ENCODE measurements around the gene PALD1.

Gene PALD1

DNA sequence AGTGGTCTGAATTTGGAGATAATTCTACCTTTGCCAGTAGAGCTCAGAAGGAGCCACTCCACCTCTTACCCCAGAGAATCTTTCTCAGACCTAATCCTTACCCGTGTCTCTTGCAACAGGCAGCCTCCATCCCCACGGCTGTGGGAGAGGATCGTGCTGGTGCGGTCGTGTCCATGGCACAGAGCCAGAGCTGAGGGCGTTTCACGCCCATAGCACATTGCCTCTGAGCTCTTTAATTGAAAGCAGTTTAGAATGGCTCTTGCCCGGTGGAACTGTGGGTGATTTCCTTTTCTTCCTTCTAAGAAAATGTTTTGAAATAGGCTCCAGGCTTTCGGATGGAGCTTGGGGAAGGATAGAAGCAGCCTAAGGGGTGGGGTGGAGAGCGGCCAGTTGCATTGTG is 82.5 kb downstream of the PALD1 start:
- TF ChIP-seq, protein P1, sequence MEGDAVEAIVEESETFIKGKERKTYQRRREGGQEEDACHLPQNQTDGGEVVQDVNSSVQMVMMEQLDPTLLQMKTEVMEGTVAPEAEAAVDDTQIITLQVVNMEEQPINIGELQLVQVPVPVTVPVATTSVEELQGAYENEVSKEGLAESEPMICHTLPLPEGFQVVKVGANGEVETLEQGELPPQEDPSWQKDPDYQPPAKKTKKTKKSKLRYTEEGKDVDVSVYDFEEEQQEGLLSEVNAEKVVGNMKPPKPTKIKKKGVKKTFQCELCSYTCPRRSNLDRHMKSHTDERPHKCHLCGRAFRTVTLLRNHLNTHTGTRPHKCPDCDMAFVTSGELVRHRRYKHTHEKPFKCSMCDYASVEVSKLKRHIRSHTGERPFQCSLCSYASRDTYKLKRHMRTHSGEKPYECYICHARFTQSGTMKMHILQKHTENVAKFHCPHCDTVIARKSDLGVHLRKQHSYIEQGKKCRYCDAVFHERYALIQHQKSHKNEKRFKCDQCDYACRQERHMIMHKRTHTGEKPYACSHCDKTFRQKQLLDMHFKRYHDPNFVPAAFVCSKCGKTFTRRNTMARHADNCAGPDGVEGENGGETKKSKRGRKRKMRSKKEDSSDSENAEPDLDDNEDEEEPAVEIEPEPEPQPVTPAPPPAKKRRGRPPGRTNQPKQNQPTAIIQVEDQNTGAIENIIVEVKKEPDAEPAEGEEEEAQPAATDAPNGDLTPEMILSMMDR (conservative IDR thresholded peaks at IDR 0.05; ENCODE audit: low read depth, low read length), result no peak
- no peak overlapping the region for H3K4me3 ChIP-seq (ENCODE audit: low read length)
- no peak for DNase-seq (ENCODE audit: low read depth)

- TF ChIP-seq, protein P1 (conservative IDR thresholded peaks at IDR 0.05; ENCODE audit: low read depth, low read length), result no peak
- no peak for DNase-seq (ENCODE audit: low read depth)
- no peak overlapping the region for H3K4me3 ChIP-seq (ENCODE audit: low read length)
Measured at GRCh38 chr10:70561558-70561957, 83.0 kb downstream of the PALD1 start.

- DNase-seq (ENCODE audit: low read depth), result no peak
- TF ChIP-seq, protein P1 (conservative IDR thresholded peaks at IDR 0.05; ENCODE audit: low read depth, low read length), result no peak
- no peak overlapping the region for H3K4me3 ChIP-seq (ENCODE audit: low read length)
Measured at GRCh38 chr10:70562036-70562755, 83.6 kb downstream of the PALD1 start.

- H3K4me3 ChIP-seq (ENCODE audit: low read length), result no peak overlapping the region
- DNase-seq (ENCODE audit: low read depth), result no peak
- TF ChIP-seq, protein P1 (conservative IDR thresholded peaks at IDR 0.05; ENCODE audit: low read depth, low read length), result no peak
Measured at GRCh38 chr10:70563230-70563629, 84.7 kb downstream of the PALD1 start.

DNA sequence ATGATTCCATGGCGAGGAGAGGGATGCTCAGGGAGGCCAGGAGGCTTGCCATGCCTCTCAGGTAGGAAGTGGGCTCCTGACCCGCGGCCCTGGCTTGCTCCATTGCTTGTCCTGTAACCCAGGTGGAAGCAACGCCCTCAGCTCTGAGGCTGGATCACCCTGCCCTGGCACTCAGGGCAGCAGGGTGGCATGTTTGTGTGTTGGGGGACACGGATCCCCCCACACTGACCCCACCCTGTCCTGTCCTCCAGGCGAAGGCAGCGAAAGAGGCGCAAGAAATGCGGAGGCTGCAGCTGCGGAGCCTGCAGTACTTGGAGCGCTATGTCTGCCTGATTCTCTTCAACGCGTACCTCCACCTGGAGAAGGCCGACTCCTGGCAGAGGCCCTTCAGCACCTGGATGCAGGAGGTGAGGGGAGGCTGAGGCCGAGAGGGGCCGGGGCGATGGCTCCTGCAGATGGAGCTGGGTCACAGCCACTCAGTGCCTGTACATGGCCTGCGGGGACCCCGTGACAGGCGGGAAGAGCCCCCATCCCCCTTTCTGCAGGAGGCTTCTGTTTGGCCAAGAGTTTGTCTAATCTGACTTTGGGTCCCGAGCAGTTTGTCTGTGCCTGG is 85.7 kb downstream of the PALD1 start:
- no peak overlapping the region for H3K4me3 ChIP-seq (ENCODE audit: low read length)
- TF ChIP-seq, protein P1 (conservative IDR thresholded peaks at IDR 0.05; ENCODE audit: low read depth, low read length), result no peak
- DNase-seq (ENCODE audit: low read depth), result no peak

DNA sequence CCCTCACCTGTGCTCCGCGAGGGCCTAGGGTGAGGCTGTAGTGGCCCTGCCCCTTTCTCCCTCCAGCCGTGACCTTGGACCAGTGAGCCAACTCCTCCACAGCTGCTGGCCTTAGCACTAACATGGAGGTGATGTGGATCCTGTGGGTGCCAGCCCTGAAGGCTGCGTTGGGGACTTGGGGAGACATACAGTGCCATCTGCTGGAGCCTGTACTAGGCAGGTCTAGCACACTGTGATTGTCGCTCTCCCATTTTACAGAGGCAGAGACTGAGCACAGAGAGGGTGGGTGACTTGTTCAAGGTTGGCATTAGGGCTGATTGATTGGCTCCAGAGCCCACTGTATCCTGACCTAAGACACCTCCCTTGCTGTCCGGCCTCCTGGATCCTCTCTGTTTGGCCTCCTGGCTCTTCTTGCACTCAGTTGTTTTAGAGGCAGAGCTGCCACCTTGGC is 86.4 kb downstream of the PALD1 start:
- no peak overlapping the region for H3K4me3 ChIP-seq (ENCODE audit: low read length)
- TF ChIP-seq, protein P1 (conservative IDR thresholded peaks at IDR 0.05; ENCODE audit: low read depth, low read length), result no peak
- DNase-seq (ENCODE audit: low read depth), result no peak

Data from retinal pigment epithelial cell (primary cell).